ENCODE data around the gene KCNQ1OT1.

DNA sequence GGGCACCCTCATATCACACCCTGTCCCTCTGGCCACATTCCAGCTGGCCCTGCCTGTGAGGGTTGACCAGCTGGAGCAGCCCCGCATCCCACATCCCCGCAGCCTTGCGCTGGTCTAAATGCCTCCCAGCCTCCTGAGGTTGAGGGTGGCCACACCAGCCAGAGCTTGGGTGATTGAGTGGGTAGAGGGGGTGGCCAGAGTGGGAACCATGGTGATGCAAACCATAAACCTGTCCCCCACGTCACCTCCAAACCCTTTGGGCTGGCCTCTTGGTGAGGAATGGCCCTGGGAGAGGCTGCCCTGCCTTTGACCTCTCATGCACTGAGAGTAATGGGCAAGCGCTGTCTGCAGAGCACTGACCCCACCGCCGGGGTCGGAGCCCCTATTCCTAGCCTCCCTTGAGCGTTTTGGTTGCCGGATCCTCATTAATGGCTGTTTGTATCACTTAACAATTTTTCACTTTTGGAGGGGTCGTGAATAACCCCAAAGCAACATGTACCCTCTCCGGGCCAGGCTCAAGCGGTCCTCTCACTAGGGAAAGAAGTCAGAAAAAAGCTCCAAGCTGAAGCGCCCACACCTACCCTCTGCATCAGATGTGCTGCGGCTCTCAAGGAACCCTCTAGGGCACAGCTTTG, 16.0 kb upstream of the KCNQ1OT1 start:
- TF ChIP-seq, protein P1, sequence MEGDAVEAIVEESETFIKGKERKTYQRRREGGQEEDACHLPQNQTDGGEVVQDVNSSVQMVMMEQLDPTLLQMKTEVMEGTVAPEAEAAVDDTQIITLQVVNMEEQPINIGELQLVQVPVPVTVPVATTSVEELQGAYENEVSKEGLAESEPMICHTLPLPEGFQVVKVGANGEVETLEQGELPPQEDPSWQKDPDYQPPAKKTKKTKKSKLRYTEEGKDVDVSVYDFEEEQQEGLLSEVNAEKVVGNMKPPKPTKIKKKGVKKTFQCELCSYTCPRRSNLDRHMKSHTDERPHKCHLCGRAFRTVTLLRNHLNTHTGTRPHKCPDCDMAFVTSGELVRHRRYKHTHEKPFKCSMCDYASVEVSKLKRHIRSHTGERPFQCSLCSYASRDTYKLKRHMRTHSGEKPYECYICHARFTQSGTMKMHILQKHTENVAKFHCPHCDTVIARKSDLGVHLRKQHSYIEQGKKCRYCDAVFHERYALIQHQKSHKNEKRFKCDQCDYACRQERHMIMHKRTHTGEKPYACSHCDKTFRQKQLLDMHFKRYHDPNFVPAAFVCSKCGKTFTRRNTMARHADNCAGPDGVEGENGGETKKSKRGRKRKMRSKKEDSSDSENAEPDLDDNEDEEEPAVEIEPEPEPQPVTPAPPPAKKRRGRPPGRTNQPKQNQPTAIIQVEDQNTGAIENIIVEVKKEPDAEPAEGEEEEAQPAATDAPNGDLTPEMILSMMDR (IDR thresholded peaks at IDR 0.05): no peak
- no peak for TF ChIP-seq EP300 (IDR thresholded peaks at IDR 0.05)
